Measurements from ENCODE around the gene C13orf42. TPM values are rescaled to one million over a fixed set of nuclear protein-coding genes. Genes with fewer than 3 reads are reported as not detected.

C13orf42 gene
- total and polyA plus RNA-seq, 7 donors, result not detected

DNA sequence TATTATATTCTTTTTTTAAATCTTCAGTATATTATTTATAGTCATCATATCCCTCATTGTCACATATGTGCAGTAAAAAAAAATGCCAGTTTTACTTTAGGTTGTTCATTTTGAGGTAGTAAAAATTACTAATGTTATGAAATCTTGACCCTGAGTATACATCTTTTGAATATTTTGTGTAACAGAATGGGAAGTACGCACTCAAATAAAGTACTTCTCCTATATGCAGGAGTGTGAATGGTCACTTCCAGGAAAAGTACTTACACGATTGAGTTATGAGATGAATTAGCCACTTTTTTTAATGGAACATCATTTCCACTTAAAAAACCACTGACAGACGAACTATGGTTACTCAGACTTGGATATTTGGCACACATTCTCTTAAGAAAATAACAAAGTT, 58.5 kb downstream of the C13orf42 start:
- Histone ChIP-seq H3K4me3 (no peak overlapping the region), H3K4me1 (no peaks in the 10 kb centered on the region), H3K36me3 (ENCODE audit: insufficient read depth in 1 of 2, low read depth in 1 of 2) (no peaks in the 10 kb centered on the region), H3K27me3 (ENCODE audit: insufficient read depth in 3 of 3, low read length in 2 of 3) (no peaks in the 10 kb centered on the region), H3K9me3 (no peaks in the 10 kb centered on the region), H3K27ac (no peak overlapping the region)
- intact Hi-C loops (cut with DNase I), result no loop called here
- 65 to 72% (median 70%) methylated on average over 3 of the region's 3 CpGs for WGBS, 3 donors
- DNase-seq (no peak), ATAC-seq (no peak)
- no peak for TF ChIP-seq CTCF (IDR thresholded peaks at IDR 0.05)

GRCh38 chr13:51050021-51050830, 60.8 kb downstream of the C13orf42 start:
- H3K4me1 ChIP-seq, result no peaks in the 10 kb centered on the region
- H3K36me3 ChIP-seq (ENCODE audit: insufficient read depth in 1 of 2, low read depth in 1 of 2), result no peaks in the 10 kb centered on the region
- WGBS, 3 donors, result 70 to 74% (median 73%) methylated on average over 14 of the region's 14 CpGs
- no peak overlapping the region for H3K27ac ChIP-seq
- DNase-seq, result no peak
- H3K27me3 ChIP-seq (ENCODE audit: insufficient read depth in 3 of 3, low read length in 2 of 3), result no peaks in the 10 kb centered on the region
- no peaks in the 10 kb centered on the region for H3K9me3 ChIP-seq
- intact Hi-C loops (cut with DNase I), result no loop called here
- no peak overlapping the region for H3K4me3 ChIP-seq
- no peak for ATAC-seq
- no peak for TF ChIP-seq CTCF (IDR thresholded peaks at IDR 0.05)

- H3K36me3 ChIP-seq (ENCODE audit: insufficient read depth in 1 of 2, low read depth in 1 of 2), result no peaks in the 10 kb centered on the region
- ATAC-seq (no peak), DNase-seq (no peak)
- H3K27me3 ChIP-seq (ENCODE audit: insufficient read depth in 3 of 3, low read length in 2 of 3), result no peaks in the 10 kb centered on the region
- intact Hi-C loops (cut with DNase I), result no loop called here
- no peak for TF ChIP-seq CTCF (IDR thresholded peaks at IDR 0.05)
- H3K27ac ChIP-seq, result no peak overlapping the region
- no peaks in the 10 kb centered on the region for H3K9me3 ChIP-seq
- no peak overlapping the region for H3K4me3 ChIP-seq
- no peaks in the 10 kb centered on the region for H3K4me1 ChIP-seq
Measured at GRCh38 chr13:51048616-51049015, 62.5 kb downstream of the C13orf42 start.

- Histone ChIP-seq H3K36me3 (ENCODE audit: insufficient read depth in 1 of 2, low read depth in 1 of 2) (no peaks in the 10 kb centered on the region), H3K9me3 (no peaks in the 10 kb centered on the region), H3K27ac (no peak overlapping the region), H3K27me3 (ENCODE audit: insufficient read depth in 3 of 3, low read length in 2 of 3) (no peaks in the 10 kb centered on the region), H3K4me1 (no peaks in the 10 kb centered on the region), H3K4me3 (no peak overlapping the region)
- ATAC-seq (no peak), DNase-seq (no peak)
- 86 to 90% (median 86%) methylated on average over 2 of the region's 2 CpGs for WGBS, 3 donors
- intact Hi-C loops (cut with DNase I), result no loop called here
- no peak for TF ChIP-seq CTCF (IDR thresholded peaks at IDR 0.05)
Measured at GRCh38 chr13:51048166-51048461, 63.0 kb downstream of the C13orf42 start.
